Stomach (tissue), 9 donors: ENCODE data around the gene RGS13. TPM values are rescaled to one million over a fixed set of nuclear protein-coding genes. Genes with fewer than 3 reads are reported as not detected.

Experiments used
- DNase-seq, 2 donors: peaks; one replicate each; pipeline versions ENCODE4 v3.0.0 to v3.0.0-alpha.2; 2013 to 2019
- H3K27ac ChIP-seq, 5 donors: fragments of 200-600 bp in 4 of 5; sonication (generic) in 4 of 5; one replicate each; pipeline ENCODE4 v1.5.1; 2013 to 2019; ENCODE audit warnings: mild to moderate bottlenecking in 1 of 5, moderate library complexity in 1 of 5
- H3K27me3 ChIP-seq, 3 donors: fragments of 200-600 bp; sonication (generic); one replicate each; pipeline ENCODE4 v1.5.1; 2017 to 2019; ENCODE audit warnings: mixed run types in 1 of 3
- H3K36me3 ChIP-seq, 4 donors: fragments of 200-600 bp; sonication (generic); 1 replicate in 3 of 4; 2 replicates in 1 of 4; pipeline ENCODE4 v1.5.1; 2016 to 2019
- H3K4me1 ChIP-seq, 4 donors: fragments of 200-600 bp; sonication (generic); one replicate each; pipeline ENCODE4 v1.5.1; 2016 to 2019
- H3K4me3 ChIP-seq, 4 donors: fragments of 200-600 bp; sonication (generic) in 3 of 4; one replicate each; pipeline ENCODE4 v1.5.1; 2016 to 2019; ENCODE audit warnings: mild to moderate bottlenecking in 1 of 4
- H3K9me3 ChIP-seq, 4 donors: fragments of 200-600 bp; sonication (generic); one replicate each; pipeline ENCODE4 v1.5.1; 2016 to 2019
- CTCF ChIP-seq, 7 experiments: fragments of 450-650 bp in 4 of 7; fragments of 200-600 bp in 3 of 7; sonication (generic) in 3 of 7; IDR thresholded peaks; one replicate each; pipeline ENCODE4 v1.5.1; 2016 to 2019; ENCODE audit warnings: antibody characterized with exemption in 7 of 7, control low read depth in 2 of 7, mild to moderate bottlenecking in 1 of 7
- EP300 ChIP-seq: sonication (generic); formaldehyde crosslinking; IDR thresholded peaks from one replicate; pipeline ENCODE4 v1.6.1; 2017; ENCODE audit warnings: antibody characterized with exemption
- POLR2A ChIP-seq, 4 donors: fragments of 450-650 bp; IDR thresholded peaks; one replicate each; pipeline ENCODE4 v1.6.1; 2016; ENCODE audit warnings: antibody characterized with exemption in 4 of 4, control low read depth in 2 of 4, mild to moderate bottlenecking in 1 of 4, moderate library complexity in 1 of 4
- POLR2AphosphoS5 ChIP-seq, 3 donors: sonication (generic); formaldehyde crosslinking; IDR thresholded peaks; one replicate each; pipeline ENCODE4 v1.6.1; 2016; ENCODE audit warnings: antibody characterized with exemption in 3 of 3
- WGBS, 5 donors: extraction: QIAGEN DNeasy Blood & Tissue Kit in 3 of 5; methylation state at CpG; one replicate each; pipeline versions ENCODE4 v1.1.5 to v1.1.7; 2013 to 2018; 5-methylcytosine and 5-hydroxymethylcytosine counted together
- intact Hi-C: fragments of 100-400 bp; cut with DNase I; formaldehyde crosslinking; loops from one replicate; pipeline ENCODE4 v1.15.1; 2023; ENCODE audit warnings: low total_unique reads
- polyA plus RNA-seq, 3 donors: library from polyadenylated mRNA; stranded (reverse); fragments of 200-250 nt; gene quantifications; one replicate each; pipeline ENCODE4 v1.2.3, GENCODE V29; 2013
- total RNA-seq, 5 donors: library from RNA; depleted of rRNA; stranded (reverse); fragments of >200 nt; gene quantifications; one replicate each; pipeline versions ENCODE4 v1.1.0 to v1.2.3, GENCODE V29; 2014 to 2016
- donor health status: healthy with polysubstance abuse.
- donor health status: Bipolar disorder and iron deficiency.
- donor health status: healthy.

The RGS13 gene
- total and polyA plus RNA-seq, 8 donors = 0.73 to 7.5 (median 2.0) TPM; not detected in 2

GRCh38 chr1:192657760-192658159, 21.8 kb downstream of the RGS13 start:
- no peak overlapping the region for H3K4me3 ChIP-seq
- H3K27ac ChIP-seq = no peak overlapping the region
- H3K9me3 ChIP-seq = no peaks in the 10 kb centered on the region
- H3K4me1 ChIP-seq = no peaks in the 10 kb centered on the region
- intact Hi-C loops = no loop called here
- H3K27me3 ChIP-seq = no peaks in the 10 kb centered on the region
- TF ChIP-seq EP300 (no peak), POLR2A (IDR thresholded peaks at IDR 0.05) (no peak), CTCF (IDR thresholded peaks at IDR 0.05) (no peak), POLR2AphosphoS5 (IDR thresholded peaks at IDR 0.05) (no peak)
- no peak for DNase-seq
- no peaks in the 10 kb centered on the region for H3K36me3 ChIP-seq
- WGBS, 5 donors = 68 to 78% (median 71%) methylated on average over 4 of the region's 4 CpGs

DNA sequence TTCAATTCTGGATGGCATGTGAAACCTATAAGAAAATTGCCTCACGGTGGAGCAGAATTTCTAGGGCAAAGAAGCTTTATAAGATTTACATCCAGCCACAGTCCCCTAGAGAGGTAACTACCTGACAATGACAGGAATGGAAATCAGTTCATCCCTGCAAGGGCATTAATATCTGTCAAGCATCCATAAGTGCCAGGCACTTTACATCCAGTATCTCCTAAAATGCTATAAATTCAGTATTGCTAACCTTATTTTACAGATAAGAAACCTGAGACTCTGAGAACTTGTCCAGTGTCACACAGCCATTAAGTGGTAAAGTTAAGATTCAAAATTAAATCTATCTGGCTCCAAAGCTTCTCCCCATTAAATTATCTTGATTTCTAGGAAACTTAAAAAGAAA, 22.3 kb downstream of the RGS13 start:
- WGBS, 5 donors = 92 to 98% (median 94%) methylated on average over 1 of the region's 1 CpG
- intact Hi-C loops = no loop called here
- DNase-seq = no peak
- no peaks in the 10 kb centered on the region for H3K27me3 ChIP-seq
- H3K4me3 ChIP-seq = no peak overlapping the region
- H3K27ac ChIP-seq = no peak overlapping the region
- no peak for TF ChIP-seq POLR2AphosphoS5 (IDR thresholded peaks at IDR 0.05)
- TF ChIP-seq CTCF (IDR thresholded peaks at IDR 0.05) = no peak
- no peak for TF ChIP-seq POLR2A (IDR thresholded peaks at IDR 0.05)
- no peak for TF ChIP-seq EP300
- no peaks in the 10 kb centered on the region for H3K9me3 ChIP-seq
- H3K36me3 ChIP-seq = no peaks in the 10 kb centered on the region
- no peaks in the 10 kb centered on the region for H3K4me1 ChIP-seq

DNA sequence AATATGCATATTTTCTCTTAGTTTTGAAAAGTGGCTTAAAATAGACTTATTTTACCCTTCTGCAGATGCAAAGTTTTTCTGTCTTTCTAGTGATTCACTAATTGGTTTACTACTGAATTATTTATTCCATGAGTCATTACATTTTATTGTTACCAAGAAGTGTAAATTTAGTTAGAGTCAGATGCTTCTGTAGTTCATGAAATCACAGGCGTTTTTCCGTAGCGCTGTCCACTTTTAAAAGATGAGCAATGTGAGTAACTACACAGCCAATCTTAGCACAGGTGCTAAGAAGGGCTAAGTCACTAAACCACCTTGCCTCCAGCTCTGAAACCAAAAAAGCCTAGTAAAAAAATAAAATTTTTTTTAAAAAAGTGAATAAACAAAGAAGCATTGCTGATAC, 24.7 kb downstream of the RGS13 start:
- no peaks in the 10 kb centered on the region for H3K27me3 ChIP-seq
- no peak for DNase-seq
- H3K4me1 ChIP-seq = no peaks in the 10 kb centered on the region
- H3K36me3 ChIP-seq = no peaks in the 10 kb centered on the region
- 76 to 97% (median 89%) methylated on average over 3 of the region's 3 CpGs for WGBS, 5 donors
- no peak for TF ChIP-seq EP300
- no peak overlapping the region for H3K4me3 ChIP-seq
- no peaks in the 10 kb centered on the region for H3K9me3 ChIP-seq
- no peak overlapping the region for H3K27ac ChIP-seq
- intact Hi-C loops = no loop called here

GRCh38 chr1:192668409-192668983, 32.5 kb downstream of the RGS13 start:
- H3K9me3 ChIP-seq = no peaks in the 10 kb centered on the region
- TF ChIP-seq EP300 (no peak), CTCF (IDR thresholded peaks at IDR 0.05) (no peak), POLR2A (IDR thresholded peaks at IDR 0.05) (no peak), POLR2AphosphoS5 (IDR thresholded peaks at IDR 0.05) (no peak)
- no peaks in the 10 kb centered on the region for H3K4me1 ChIP-seq
- no peak overlapping the region for H3K4me3 ChIP-seq
- no peaks in the 10 kb centered on the region for H3K27me3 ChIP-seq
- peak in 1 of 2 donors; percentile 10 for DNase-seq
- 67 to 93% (median 88%) methylated on average over 5 of the region's 5 CpGs for WGBS, 5 donors
- no peaks in the 10 kb centered on the region for H3K36me3 ChIP-seq
- intact Hi-C loops = no loop called here
- no peak overlapping the region for H3K27ac ChIP-seq

GRCh38 chr1:192669174-192669573, 33.2 kb downstream of the RGS13 start:
- 77 to 95% (median 85%) methylated on average over 1 of the region's 1 CpG for whole genome bisulfite sequencing, 5 donors
- TF ChIP-seq POLR2AphosphoS5 (IDR thresholded peaks at IDR 0.05) (no peak), POLR2A (IDR thresholded peaks at IDR 0.05) (no peak), EP300 (no peak), CTCF (IDR thresholded peaks at IDR 0.05) (no peak)
- intact Hi-C loops = no loop called here

More at GRCh38 chr1:192669174-192669573, 33.2 kb downstream of the RGS13 start:
- H3K36me3 ChIP-seq = no peaks in the 10 kb centered on the region
- no peak overlapping the region for H3K4me3 ChIP-seq
- no peak overlapping the region for H3K27ac ChIP-seq
- no peaks in the 10 kb centered on the region for H3K4me1 ChIP-seq
- DNase-seq = no peak
- no peaks in the 10 kb centered on the region for H3K9me3 ChIP-seq
- H3K27me3 ChIP-seq = no peaks in the 10 kb centered on the region
